GM21825 (cell line): ENCODE data around the gene ZNF768.

ENCODE experiments used
- ATAC-seq: cut with Tn5 transposase; IDR thresholded peaks from one replicate; pipeline ENCODE4 v1.9.1; 2021; ENCODE audit warnings: mild to moderate bottlenecking, moderate library complexity; ENCODE audit not compliant: unreplicated experiment

ZNF768 gene

GRCh38 chr16:30526137-30526822 lies at the start of gene ZNF768:
Gene ZNF768, minus strand, starts transcription at chr16:30526566. Its CDS starts 153 bp downstream, at chr16:30526413.
- peak; percentile 19 for ATAC-seq

- no peak for ATAC-seq
Observed at GRCh38 chr16:30574678-30575077, 48.3 kb upstream of the ZNF768 start.

- ATAC-seq = peak; percentile 61
Observed at GRCh38 chr16:30571445-30572322, 45.3 kb upstream of the ZNF768 start, which contains the start of gene ZNF688. Gene ZNF688, minus strand, starts transcription at chr16:30571714. Its CDS starts 85 bp downstream, at chr16:30571629.

- ATAC-seq = no peak
Observed at GRCh38 chr16:30570636-30571444, 44.5 kb upstream of the ZNF768 start.

DNA sequence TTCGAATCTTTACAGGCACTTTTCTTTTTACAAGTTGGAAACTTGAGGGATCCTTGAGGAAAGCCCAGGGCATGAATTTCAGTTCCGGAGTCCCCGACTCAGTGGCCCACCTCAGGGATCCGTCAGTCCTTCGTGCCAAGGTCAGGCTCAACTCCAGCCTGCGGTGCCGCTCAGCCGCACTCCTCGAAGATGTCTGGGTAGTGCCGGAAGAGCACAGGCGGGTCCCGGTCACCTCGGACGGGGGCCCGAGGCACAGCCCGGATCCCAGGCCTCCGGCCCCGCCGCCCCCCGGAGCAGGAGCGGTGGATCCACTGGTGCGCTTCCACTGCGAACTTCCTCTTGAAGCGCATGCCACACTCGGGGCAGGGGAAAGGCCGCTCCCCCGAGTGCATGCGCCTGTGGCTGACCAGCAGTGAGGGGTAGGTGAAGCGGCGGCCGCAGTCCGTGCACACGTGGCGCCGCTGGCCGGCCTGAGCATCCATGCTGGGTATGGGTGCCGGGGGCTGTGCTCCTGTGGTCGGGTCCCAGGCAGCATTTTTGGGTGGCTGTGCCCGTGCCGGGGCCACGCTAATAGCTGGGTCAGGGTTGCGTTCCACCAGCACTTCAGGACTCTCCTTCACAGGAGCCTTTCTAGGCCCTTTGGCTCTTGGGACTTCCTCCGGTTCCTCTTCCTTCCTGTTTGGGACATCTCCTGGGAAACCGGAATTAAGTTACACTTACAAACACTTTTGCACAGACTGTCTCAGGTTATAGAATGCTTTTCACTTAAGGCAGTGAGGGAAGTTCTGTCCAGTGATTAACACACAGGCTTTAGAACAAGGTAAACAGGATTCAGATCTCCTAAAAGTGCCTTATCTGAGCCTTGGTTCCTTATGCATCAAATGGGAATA lies 43.6 kb upstream of the ZNF768 start:
- ATAC-seq = no peak

GRCh38 chr16:30569281-30569680 lies 42.9 kb upstream of the ZNF768 start:
- no peak for ATAC-seq

GRCh38 chr16:30567991-30568638 lies 41.7 kb upstream of the ZNF768 start:
- no peak for ATAC-seq

GRCh38 chr16:30567160-30567990 lies 41.0 kb upstream of the ZNF768 start:
- no peak for ATAC-seq

DNA sequence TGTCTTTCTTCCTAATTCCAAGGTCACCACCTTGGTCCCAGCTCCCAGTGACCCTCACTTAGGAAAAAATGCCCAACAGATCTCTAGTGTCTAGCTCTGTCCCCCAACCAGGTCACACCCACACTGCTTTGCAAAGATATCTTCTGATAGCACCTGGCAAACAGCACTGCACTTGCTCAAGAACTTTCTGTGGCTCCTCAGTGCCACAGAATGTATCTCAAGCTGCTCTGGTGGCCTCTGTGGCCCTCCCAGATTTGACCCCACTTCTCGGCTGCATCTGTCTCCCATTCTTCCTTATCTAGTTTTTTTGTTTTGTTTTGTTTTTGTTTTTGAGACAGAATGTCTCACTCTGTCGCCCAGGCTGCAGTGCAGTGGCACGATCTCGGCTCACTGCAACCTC lies 40.2 kb upstream of the ZNF768 start:
- no peak for ATAC-seq

- no peak for ATAC-seq
Observed at GRCh38 chr16:30565984-30566383, 39.6 kb upstream of the ZNF768 start.

GRCh38 chr16:30565526-30565925 lies 39.2 kb upstream of the ZNF768 start:
- no peak for ATAC-seq

DNA sequence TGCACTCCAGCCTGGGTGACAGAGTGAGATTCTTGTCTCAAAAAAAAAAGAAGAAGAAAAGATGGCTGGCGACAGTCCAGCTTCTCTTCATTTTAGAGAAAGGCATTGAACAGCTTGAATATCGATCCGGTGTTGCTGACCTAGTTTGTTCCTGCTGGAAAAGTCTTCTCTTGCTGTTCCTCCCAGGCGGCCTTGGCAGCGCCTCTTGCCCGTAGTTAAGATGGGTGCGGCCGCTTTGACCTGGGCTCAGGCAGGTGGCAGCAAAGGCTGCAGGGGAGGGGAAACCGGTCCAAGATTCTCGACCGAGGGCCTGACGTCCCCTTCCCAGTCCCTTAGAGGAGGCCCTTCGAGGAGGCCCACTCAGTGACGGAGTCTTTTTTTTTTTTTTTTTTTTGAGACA lies 35.7 kb upstream of the ZNF768 start:
- no peak for ATAC-seq

- no peak for ATAC-seq
Observed at GRCh38 chr16:30561089-30561816, 34.9 kb upstream of the ZNF768 start.

GRCh38 chr16:30559690-30560089 lies 33.3 kb upstream of the ZNF768 start:
- ATAC-seq = no peak

GRCh38 chr16:30558789-30559377 lies 32.5 kb upstream of the ZNF768 start:
- ATAC-seq = no peak

DNA sequence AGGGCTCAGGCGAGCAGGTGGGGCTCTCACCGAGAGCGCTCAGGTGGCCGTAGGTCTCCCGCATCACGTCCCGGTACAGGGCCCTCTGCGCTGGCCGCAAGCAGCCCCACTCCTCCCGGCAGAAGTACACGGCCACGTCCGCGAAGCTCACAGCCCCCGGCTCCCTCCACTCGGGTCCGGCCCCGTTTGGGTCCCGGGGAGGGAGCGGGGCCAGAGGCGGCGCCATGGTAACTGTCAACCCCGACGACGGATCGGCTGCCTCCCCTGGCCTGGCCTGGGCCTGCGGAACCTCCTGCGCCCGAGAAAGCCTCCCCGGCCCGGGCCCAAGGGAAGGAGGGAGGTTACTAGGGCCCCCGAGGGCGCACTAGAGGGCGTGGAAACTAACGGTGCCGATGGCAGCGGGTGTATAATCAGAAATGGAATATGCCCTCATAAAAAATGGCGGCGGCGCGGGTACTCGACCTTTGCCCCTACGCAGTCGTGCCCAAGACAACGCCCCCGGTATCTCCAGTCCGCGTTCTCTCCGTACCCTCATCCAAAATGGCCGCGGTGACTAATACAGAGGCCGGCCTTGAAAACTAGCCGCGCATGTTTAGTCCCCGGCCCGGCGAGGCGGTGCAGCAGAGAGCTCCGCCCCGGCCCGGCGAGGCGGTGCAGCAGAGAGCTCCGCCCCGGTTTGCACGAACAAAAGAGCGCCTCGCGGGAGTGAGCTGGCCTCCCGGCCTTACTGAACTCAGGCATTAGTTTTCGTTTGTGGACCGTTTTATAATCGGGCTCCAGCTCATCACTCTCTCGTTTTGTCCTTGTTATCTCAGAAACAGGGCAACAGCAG lies 31.8 kb upstream of the ZNF768 start, which contains the start of gene ZNF764:
ZNF764 (minus strand) TSS at position 418 of the 832 bp plus-strand sequence; CDS start at position 226, 192 bp downstream.
- peak; percentile 85 for ATAC-seq

GRCh38 chr16:30557707-30557956 lies 31.3 kb upstream of the ZNF768 start:
- peak; percentile 8 for ATAC-seq
